Renal cortical epithelial cell (primary cell): ENCODE data around the gene WWC1. TPM values are rescaled to one million over a fixed set of nuclear protein-coding genes. Genes with fewer than 3 reads are reported as not detected.
"Not testable (repeated sequence)": the region's sequence is repeated elsewhere in the genome, so short reads cannot be mapped to it uniquely, and the experiment has no call there.

Source experiments
- DNase-seq: peaks from one replicate; pipeline ENCODE4 v3.0.0-alpha.2; 2011; ENCODE audit warnings: low read depth
- total RNA-seq: library from RNA; depleted of rRNA; stranded (reverse); fragments of >200 nt; gene quantifications from 2 replicates; pipeline ENCODE4 v1.2.3, GENCODE V29; 2014

WWC1 gene
- total RNA-seq, 1 donor from 2014 or later: 319 TPM

- DNase-seq: no peak
Measured at GRCh38 chr5:168286386-168286785, 5.1 kb upstream of the WWC1 start.

GRCh38 chr5:168286863-168287262, 4.6 kb upstream of the WWC1 start:
- not testable (repeated sequence) for DNase-seq

- DNase-seq: no peak
Measured at GRCh38 chr5:168287362-168287761, 4.1 kb upstream of the WWC1 start.

- DNase-seq: peak; percentile 90
Measured at GRCh38 chr5:168288349-168289245, 2.8 kb upstream of the WWC1 start.

- no peak for DNase-seq
Measured at GRCh38 chr5:168290902-168291341, 523 bp upstream of the WWC1 start.

- DNase-seq: no peak
Measured at GRCh38 chr5:168291964-168292785, 730 bp downstream of the WWC1 start.

- DNase-seq: no peak
Measured at GRCh38 chr5:168292786-168293696, 1.6 kb downstream of the WWC1 start.

- peak; percentile 90 for DNase-seq
Measured at GRCh38 chr5:168295574-168296201, 4.2 kb downstream of the WWC1 start.

GRCh38 chr5:168296682-168297081, 5.2 kb downstream of the WWC1 start:
- DNase-seq: no peak

GRCh38 chr5:168298949-168299348, 7.5 kb downstream of the WWC1 start:
- no peak for DNase-seq

- DNase-seq: no peak
Measured at GRCh38 chr5:168299372-168299771, 7.9 kb downstream of the WWC1 start.

GRCh38 chr5:168300326-168301182, 9.1 kb downstream of the WWC1 start:
- no peak for DNase-seq

- DNase-seq: peak; percentile 86
Measured at GRCh38 chr5:168301593-168302390, 10.3 kb downstream of the WWC1 start.

GRCh38 chr5:168302785-168303184, 11.3 kb downstream of the WWC1 start:
- DNase-seq: no peak

- no peak for DNase-seq
Measured at GRCh38 chr5:168303393-168304025, 12.1 kb downstream of the WWC1 start.

GRCh38 chr5:168304349-168304748, 12.9 kb downstream of the WWC1 start:
- no peak for DNase-seq

GRCh38 chr5:168305281-168305680, 13.8 kb downstream of the WWC1 start:
- DNase-seq: peak; percentile 94

GRCh38 chr5:168307022-168307421, 15.6 kb downstream of the WWC1 start:
- no peak for DNase-seq
